Peyer's patch (tissue), 4 donors: ENCODE measurements around the gene PROCR.

Experiments used
- POLR2A ChIP-seq, 2 donors: fragments of 450-650 bp; IDR thresholded peaks; one replicate each; pipeline ENCODE4 v1.5.1; 2017; ENCODE audit warnings: antibody characterized with exemption in 2 of 2, mild to moderate bottlenecking in 2 of 2, moderate library complexity in 2 of 2
- TF ChIP-seq, protein P1 (sequence below), 6 experiments: fragments of 450-650 bp in 4 of 6; fragments of 200-600 bp in 2 of 6; sonication (generic) in 1 of 6; IDR thresholded peaks; one replicate each; pipeline ENCODE4 v1.5.1; 2017 to 2019; ENCODE audit warnings: antibody characterized with exemption in 6 of 6, mild to moderate bottlenecking in 3 of 6, moderate library complexity in 1 of 6

DNA sequence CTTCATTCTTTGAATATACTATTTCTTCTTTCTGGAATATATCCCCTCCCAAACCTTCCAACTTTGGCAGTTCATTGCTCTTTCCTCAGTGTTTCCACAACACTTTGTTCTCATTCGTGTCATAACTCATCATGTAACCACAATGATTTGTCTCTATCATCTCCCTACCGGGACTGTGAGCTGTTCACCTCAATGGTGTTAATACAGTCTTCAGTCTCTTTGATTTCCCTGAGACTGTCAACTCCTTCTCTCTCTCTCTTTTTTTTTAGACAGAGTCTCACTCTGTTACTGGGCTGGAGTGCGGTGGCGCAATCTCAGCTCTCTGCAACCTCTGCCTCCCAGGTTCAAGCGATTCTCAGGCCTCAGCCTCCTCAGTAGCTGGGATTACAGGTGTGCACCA, 52.1 kb downstream of the PROCR start:
- TF ChIP-seq, protein P1, sequence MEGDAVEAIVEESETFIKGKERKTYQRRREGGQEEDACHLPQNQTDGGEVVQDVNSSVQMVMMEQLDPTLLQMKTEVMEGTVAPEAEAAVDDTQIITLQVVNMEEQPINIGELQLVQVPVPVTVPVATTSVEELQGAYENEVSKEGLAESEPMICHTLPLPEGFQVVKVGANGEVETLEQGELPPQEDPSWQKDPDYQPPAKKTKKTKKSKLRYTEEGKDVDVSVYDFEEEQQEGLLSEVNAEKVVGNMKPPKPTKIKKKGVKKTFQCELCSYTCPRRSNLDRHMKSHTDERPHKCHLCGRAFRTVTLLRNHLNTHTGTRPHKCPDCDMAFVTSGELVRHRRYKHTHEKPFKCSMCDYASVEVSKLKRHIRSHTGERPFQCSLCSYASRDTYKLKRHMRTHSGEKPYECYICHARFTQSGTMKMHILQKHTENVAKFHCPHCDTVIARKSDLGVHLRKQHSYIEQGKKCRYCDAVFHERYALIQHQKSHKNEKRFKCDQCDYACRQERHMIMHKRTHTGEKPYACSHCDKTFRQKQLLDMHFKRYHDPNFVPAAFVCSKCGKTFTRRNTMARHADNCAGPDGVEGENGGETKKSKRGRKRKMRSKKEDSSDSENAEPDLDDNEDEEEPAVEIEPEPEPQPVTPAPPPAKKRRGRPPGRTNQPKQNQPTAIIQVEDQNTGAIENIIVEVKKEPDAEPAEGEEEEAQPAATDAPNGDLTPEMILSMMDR (IDR thresholded peaks at IDR 0.05) = no peak
- no peak for TF ChIP-seq POLR2A (IDR thresholded peaks at IDR 0.05)
